ENCODE results near the gene ABCA2.

The ABCA2 gene

GRCh38 chr9:136984464-136985026 is 43.5 kb downstream of the ABCA2 start:
- DNase-seq (ENCODE audit: low spot score) = no peak

GRCh38 chr9:136983656-136984314 is 44.3 kb downstream of the ABCA2 start:
- TF ChIP-seq CTCF (IDR thresholded peaks at IDR 0.05; ENCODE audit: borderline replicate concordance, control extremely low read depth, extremely low read depth, insufficient read depth, missing control alignments) = no peak
- no peak for DNase-seq (ENCODE audit: low spot score)
- in situ Hi-C loops (cut with MboI; ENCODE audit: low sequenced_read_pairs, unreplicated experiment) = no loop called here

More at GRCh38 chr9:136984464-136985026, 43.5 kb downstream of the ABCA2 start:
- TF ChIP-seq CTCF (IDR thresholded peaks at IDR 0.05; ENCODE audit: borderline replicate concordance, control extremely low read depth, extremely low read depth, insufficient read depth, missing control alignments) = no peak
- in situ Hi-C loops (cut with MboI; ENCODE audit: low sequenced_read_pairs, unreplicated experiment) = no loop called here

- no peak for DNase-seq (ENCODE audit: low spot score)
- TF ChIP-seq CTCF (IDR thresholded peaks at IDR 0.05; ENCODE audit: borderline replicate concordance, control extremely low read depth, extremely low read depth, insufficient read depth, missing control alignments) = no peak
- in situ Hi-C loops (cut with MboI; ENCODE audit: low sequenced_read_pairs, unreplicated experiment) = no loop called here
These were observed 44.9 kb downstream of the ABCA2 start for GRCh38 chr9:136983167-136983566.

- in situ Hi-C loops (cut with MboI; ENCODE audit: low sequenced_read_pairs, unreplicated experiment) = no loop called here
- no peak for DNase-seq (ENCODE audit: low spot score)
- no peak for TF ChIP-seq CTCF (IDR thresholded peaks at IDR 0.05; ENCODE audit: borderline replicate concordance, control extremely low read depth, extremely low read depth, insufficient read depth, missing control alignments)
These were observed 45.6 kb downstream of the ABCA2 start, which contains the start of gene LCNL1 for GRCh38 chr9:136982232-136983051. TSS of gene LCNL1 (plus strand) at chr9:136982993. CDS start at chr9:136983587, 594 bp downstream.

GRCh38 chr9:136981588-136982231 is 46.3 kb downstream of the ABCA2 start:
- no peak for DNase-seq (ENCODE audit: low spot score)
- TF ChIP-seq CTCF (IDR thresholded peaks at IDR 0.05; ENCODE audit: borderline replicate concordance, control extremely low read depth, extremely low read depth, insufficient read depth, missing control alignments) = no peak
- in situ Hi-C loops (cut with MboI; ENCODE audit: low sequenced_read_pairs, unreplicated experiment) = no loop called here
